K562 (cell line): Measurements from ENCODE around the gene SRP72. TPM values are rescaled to one million over a fixed set of nuclear protein-coding genes. Genes with fewer than 3 reads are reported as not detected.

Experiments
- CHCHD3 ChIP-seq: fragments of 250-450 bp; sonication (Bioruptor Pico); IDR thresholded peaks from 2 replicates; pipeline ENCODE4 v2.1.2; 2022; ENCODE audit warnings: mild to moderate bottlenecking
- GTF2F1 ChIP-seq: IDR thresholded peaks from 2 replicates; pipeline ENCODE4 v1.6.1; 2011; ENCODE audit warnings: low read depth, low read length, improper control_type of control experiment
- KAT7 ChIP-seq: sonication (generic); formaldehyde crosslinking; IDR thresholded peaks from 2 replicates; pipeline ENCODE4 v1.8.0; 2022; ENCODE audit warnings: missing genetic modification reagents, mild to moderate bottlenecking, borderline replicate concordance
- KLF10 ChIP-seq: fragments of 250-450 bp; sonication (Bioruptor Pico); IDR thresholded peaks from 2 replicates; pipeline ENCODE4 v1.6.1; 2021; ENCODE audit warnings: matching md5 sums
- PYGO2 ChIP-seq: fragments of 450-650 bp; IDR thresholded peaks from 2 replicates; pipeline ENCODE4 v1.6.1; 2016; ENCODE audit warnings: mild to moderate bottlenecking, missing genetic modification characterization, moderate library complexity, missing compliant biosample characterization
- SRSF7 ChIP-seq: fragments of 200-400 bp; formaldehyde crosslinking; optimal IDR thresholded peaks from 2 replicates; pipeline ENCODE3; 2017; ENCODE audit warnings: mild to moderate bottlenecking, low read depth, low read length
- ZBTB33 ChIP-seq: sonication (generic); formaldehyde crosslinking; IDR thresholded peaks from 2 replicates; pipeline ENCODE4 v1.8.1; 2023; ENCODE audit warnings: mild to moderate bottlenecking, missing genetic modification reagents
- ZFP30 ChIP-seq: fragments of 250-450 bp; sonication (Bioruptor Pico); IDR thresholded peaks from 2 replicates; pipeline ENCODE4 v1.8.0; 2022; ENCODE audit warnings: moderate library complexity, mild to moderate bottlenecking, inconsistent platforms, borderline replicate concordance
- ZNF239 ChIP-seq: fragments of 250-450 bp; sonication (Bioruptor Pico); IDR thresholded peaks from 2 replicates; pipeline ENCODE4 v1.4.0; 2020; ENCODE audit warnings: mild to moderate bottlenecking
- ZNF511 ChIP-seq: sonication (generic); formaldehyde crosslinking; IDR thresholded peaks from 2 replicates; pipeline ENCODE4 v1.8.0; 2022; ENCODE audit warnings: mild to moderate bottlenecking, missing genetic modification reagents
- ZNF589 ChIP-seq: fragments of 200-800 bp; sonication (Bioruptor generic); IDR thresholded peaks from 2 replicates; pipeline ENCODE4 v1.6.1; 2016; ENCODE audit warnings: low read depth, missing genetic modification characterization, missing compliant biosample characterization
- polyA plus RNA-seq, 8 experiments: library from polyadenylated mRNA; depleted of rRNA in 4 of 8; stranded (reverse) in 5 of 8; unstranded in 3 of 8; fragments of >200 nt; fragmentation: Nextera tagmentation in 2 of 8; fragmentation: Illumina TruSeq in 1 of 8; extraction: Ambion mirVana in 2 of 8; extraction: Trizol in 1 of 8; gene quantifications; 2 replicates each; pipeline versions ENCODE4 v1.2.1 to v1.2.3, GENCODE V29; 2011 to 2014; ENCODE audit warnings: inconsistent platforms in 1 of 8, missing spikeins in 1 of 8
- total RNA-seq, 7 experiments: library from RNA; depleted of rRNA in 6 of 7; stranded (reverse); fragments of >200 nt in 6 of 7; fragmentation: Illumina TruSeq in 2 of 7; extraction: Trizol in 2 of 7; gene quantifications; 2 replicates each; pipeline versions ENCODE4 v1.2.1 to v1.2.3, GENCODE V29; 2011 to 2021; ENCODE audit warnings: low replicate concordance in 1 of 7
- TF ChIP-seq, protein P1 (sequence below): sonication (generic); formaldehyde crosslinking; IDR thresholded peaks from 2 replicates; pipeline ENCODE4 v1.8.0; 2023; ENCODE audit warnings: mild to moderate bottlenecking, missing genetic modification reagents
- TF ChIP-seq, protein P2 (sequence below): sonication (generic); formaldehyde crosslinking; IDR thresholded peaks from 2 replicates; pipeline ENCODE4 v1.8.0; 2022; ENCODE audit warnings: mild to moderate bottlenecking, low read depth, missing genetic modification reagents
- TF ChIP-seq, protein P3 (sequence below), 2 experiments: IDR thresholded peaks; 2 replicates each; pipeline ENCODE4 v1.6.1; 2012; ENCODE audit warnings: improper control_type of control experiment in 2 of 2, low read depth in 2 of 2, low read length in 2 of 2, borderline replicate concordance in 1 of 2
- TF ChIP-seq, protein P4 (sequence below): sonication (generic); formaldehyde crosslinking; IDR thresholded peaks from 2 replicates; pipeline ENCODE4 v1.8.0; 2022; ENCODE audit warnings: mild to moderate bottlenecking, missing genetic modification reagents

The SRP72 gene
- total and polyA plus RNA-seq, 9 of the 15 experiments (the other 6 are each of a cell fraction or from before 2014, with no cell fraction given): 124 to 341 (median 202) TPM

GRCh38 chr4:56435140-56435926, 32.1 kb upstream of the SRP72 start, which contains the start of gene PPAT (continued):
- TF ChIP-seq PYGO2 (no peak), ZNF589 (CRISPR knock-in tag) (no peak; the same call in 1 of the 2 replicates), CHCHD3 (CRISPR knock-in tag) (no peak), KAT7 (CRISPR knock-in tag) (no peak), ZNF239 (CRISPR knock-in tag) (no peak), GTF2F1 (0 out of 2 replicates have a peak, but pooled peaks have one; percentile 17), ZNF511 (CRISPR knock-in tag) (peak; percentile 70; the same call in 1 of the 2 replicates), KLF10 (no peak), SRSF7 (no peak), ZFP30 (CRISPR knock-in tag) (no peak), ZBTB33 (CRISPR knock-in tag) (no peak)
- TF ChIP-seq, protein P1, sequence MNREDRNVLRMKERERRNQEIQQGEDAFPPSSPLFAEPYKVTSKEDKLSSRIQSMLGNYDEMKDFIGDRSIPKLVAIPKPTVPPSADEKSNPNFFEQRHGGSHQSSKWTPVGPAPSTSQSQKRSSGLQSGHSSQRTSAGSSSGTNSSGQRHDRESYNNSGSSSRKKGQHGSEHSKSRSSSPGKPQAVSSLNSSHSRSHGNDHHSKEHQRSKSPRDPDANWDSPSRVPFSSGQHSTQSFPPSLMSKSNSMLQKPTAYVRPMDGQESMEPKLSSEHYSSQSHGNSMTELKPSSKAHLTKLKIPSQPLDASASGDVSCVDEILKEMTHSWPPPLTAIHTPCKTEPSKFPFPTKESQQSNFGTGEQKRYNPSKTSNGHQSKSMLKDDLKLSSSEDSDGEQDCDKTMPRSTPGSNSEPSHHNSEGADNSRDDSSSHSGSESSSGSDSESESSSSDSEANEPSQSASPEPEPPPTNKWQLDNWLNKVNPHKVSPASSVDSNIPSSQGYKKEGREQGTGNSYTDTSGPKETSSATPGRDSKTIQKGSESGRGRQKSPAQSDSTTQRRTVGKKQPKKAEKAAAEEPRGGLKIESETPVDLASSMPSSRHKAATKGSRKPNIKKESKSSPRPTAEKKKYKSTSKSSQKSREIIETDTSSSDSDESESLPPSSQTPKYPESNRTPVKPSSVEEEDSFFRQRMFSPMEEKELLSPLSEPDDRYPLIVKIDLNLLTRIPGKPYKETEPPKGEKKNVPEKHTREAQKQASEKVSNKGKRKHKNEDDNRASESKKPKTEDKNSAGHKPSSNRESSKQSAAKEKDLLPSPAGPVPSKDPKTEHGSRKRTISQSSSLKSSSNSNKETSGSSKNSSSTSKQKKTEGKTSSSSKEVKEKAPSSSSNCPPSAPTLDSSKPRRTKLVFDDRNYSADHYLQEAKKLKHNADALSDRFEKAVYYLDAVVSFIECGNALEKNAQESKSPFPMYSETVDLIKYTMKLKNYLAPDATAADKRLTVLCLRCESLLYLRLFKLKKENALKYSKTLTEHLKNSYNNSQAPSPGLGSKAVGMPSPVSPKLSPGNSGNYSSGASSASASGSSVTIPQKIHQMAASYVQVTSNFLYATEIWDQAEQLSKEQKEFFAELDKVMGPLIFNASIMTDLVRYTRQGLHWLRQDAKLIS (CRISPR knock-in tag): peak; percentile 78; the same call in 1 of the 2 replicates
- TF ChIP-seq, protein P2, sequence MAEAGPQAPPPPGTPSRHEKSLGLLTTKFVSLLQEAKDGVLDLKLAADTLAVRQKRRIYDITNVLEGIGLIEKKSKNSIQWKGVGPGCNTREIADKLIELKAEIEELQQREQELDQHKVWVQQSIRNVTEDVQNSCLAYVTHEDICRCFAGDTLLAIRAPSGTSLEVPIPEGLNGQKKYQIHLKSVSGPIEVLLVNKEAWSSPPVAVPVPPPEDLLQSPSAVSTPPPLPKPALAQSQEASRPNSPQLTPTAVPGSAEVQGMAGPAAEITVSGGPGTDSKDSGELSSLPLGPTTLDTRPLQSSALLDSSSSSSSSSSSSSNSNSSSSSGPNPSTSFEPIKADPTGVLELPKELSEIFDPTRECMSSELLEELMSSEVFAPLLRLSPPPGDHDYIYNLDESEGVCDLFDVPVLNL (CRISPR knock-in tag): peak; percentile 61; the same call in 1 of the 2 replicates
- TF ChIP-seq, protein P3, sequence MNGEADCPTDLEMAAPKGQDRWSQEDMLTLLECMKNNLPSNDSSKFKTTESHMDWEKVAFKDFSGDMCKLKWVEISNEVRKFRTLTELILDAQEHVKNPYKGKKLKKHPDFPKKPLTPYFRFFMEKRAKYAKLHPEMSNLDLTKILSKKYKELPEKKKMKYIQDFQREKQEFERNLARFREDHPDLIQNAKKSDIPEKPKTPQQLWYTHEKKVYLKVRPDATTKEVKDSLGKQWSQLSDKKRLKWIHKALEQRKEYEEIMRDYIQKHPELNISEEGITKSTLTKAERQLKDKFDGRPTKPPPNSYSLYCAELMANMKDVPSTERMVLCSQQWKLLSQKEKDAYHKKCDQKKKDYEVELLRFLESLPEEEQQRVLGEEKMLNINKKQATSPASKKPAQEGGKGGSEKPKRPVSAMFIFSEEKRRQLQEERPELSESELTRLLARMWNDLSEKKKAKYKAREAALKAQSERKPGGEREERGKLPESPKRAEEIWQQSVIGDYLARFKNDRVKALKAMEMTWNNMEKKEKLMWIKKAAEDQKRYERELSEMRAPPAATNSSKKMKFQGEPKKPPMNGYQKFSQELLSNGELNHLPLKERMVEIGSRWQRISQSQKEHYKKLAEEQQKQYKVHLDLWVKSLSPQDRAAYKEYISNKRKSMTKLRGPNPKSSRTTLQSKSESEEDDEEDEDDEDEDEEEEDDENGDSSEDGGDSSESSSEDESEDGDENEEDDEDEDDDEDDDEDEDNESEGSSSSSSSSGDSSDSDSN (IDR thresholded peaks at IDR 0.05; ENCODE audit: borderline replicate concordance in 1 of 2, low read depth in 2 of 2, low read length in 2 of 2): peak; percentile 30 to 90; a peak in 2 of 4 replicates
- TF ChIP-seq, protein P4, sequence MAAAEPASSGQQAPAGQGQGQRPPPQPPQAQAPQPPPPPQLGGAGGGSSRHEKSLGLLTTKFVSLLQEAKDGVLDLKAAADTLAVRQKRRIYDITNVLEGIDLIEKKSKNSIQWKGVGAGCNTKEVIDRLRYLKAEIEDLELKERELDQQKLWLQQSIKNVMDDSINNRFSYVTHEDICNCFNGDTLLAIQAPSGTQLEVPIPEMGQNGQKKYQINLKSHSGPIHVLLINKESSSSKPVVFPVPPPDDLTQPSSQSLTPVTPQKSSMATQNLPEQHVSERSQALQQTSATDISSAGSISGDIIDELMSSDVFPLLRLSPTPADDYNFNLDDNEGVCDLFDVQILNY (CRISPR knock-in tag): peak; percentile 8; the same call in 1 of the 2 replicates
